HFF-Myc (cell line): ENCODE measurements around the gene RPE.

Source experiments
- DNase-seq: peaks from one replicate; pipeline ENCODE4 v3.0.0-alpha.2; 2011; ENCODE audit warnings: low read depth; ENCODE audit errors: extremely low read depth
- H3K4me3 ChIP-seq: replicated peaks from 2 replicates; pipeline ENCODE4 v1.5.1; 2011; ENCODE audit warnings: low read depth, mild to moderate bottlenecking, control low read depth, low read length
- CTCF ChIP-seq: IDR thresholded peaks from 2 replicates; pipeline ENCODE4 v1.5.1; 2012; ENCODE audit warnings: mild to moderate bottlenecking, low read depth, low read length, control low read depth; ENCODE audit errors: missing control alignments

Gene RPE

GRCh38 chr2:210002158-210003157 is at the start of gene RPE:
TSS of gene RPE (plus strand) at chr2:210002638. CDS start at chr2:210002662, 24 bp downstream.
- peak; percentile 75 for DNase-seq
- TF ChIP-seq CTCF, result no peak

GRCh38 chr2:209956271-209956670 is 46.2 kb upstream of the RPE start:
- no peak for TF ChIP-seq CTCF
- DNase-seq, result no peak

More at GRCh38 chr2:210002158-210003157, at the start of gene RPE:
- peak within 1 kb of the TSS; percentile 96 for H3K4me3 ChIP-seq

GRCh38 chr2:209958016-209958415 is 44.4 kb upstream of the RPE start:
- TF ChIP-seq CTCF, result no peak
- DNase-seq, result no peak
- no peak overlapping the region for H3K4me3 ChIP-seq

More at GRCh38 chr2:209956271-209956670, 46.2 kb upstream of the RPE start:
- no peak overlapping the region for H3K4me3 ChIP-seq

- no peak for TF ChIP-seq CTCF
- no peak for DNase-seq
- H3K4me3 ChIP-seq, result no peak overlapping the region
These were observed 42.4 kb upstream of the RPE start for GRCh38 chr2:209960045-209960444.

GRCh38 chr2:209960676-209961630 is 41.5 kb upstream of the RPE start:
- peak; percentile 20 for DNase-seq
- peak; percentile 64 for TF ChIP-seq CTCF
- H3K4me3 ChIP-seq, result no peak overlapping the region

GRCh38 chr2:209965723-209966122 is 36.7 kb upstream of the RPE start:
- H3K4me3 ChIP-seq, result no peak overlapping the region
- TF ChIP-seq CTCF, result no peak
- no peak for DNase-seq
